Bronchial epithelial cell (primary cell): ENCODE data around the gene CLN6. TPM values are rescaled to one million over a fixed set of nuclear protein-coding genes. Genes with fewer than 3 reads are reported as not detected.
A peak's percentile ranks its signal among the peaks of the same experiment; 100 is the strongest.

Experiments used
- DNase-seq: peaks from one replicate; pipeline ENCODE4 v3.0.0-alpha.2; 2010; ENCODE audit warnings: low read depth
- FAIRE-seq: peaks from 2 replicates; lab custom pipeline; 2011; peaks lifted over from hg19 to GRCh38; lab: Jason Lieb, UNC
- H3K27me3 ChIP-seq: 2 replicates; pipeline ENCODE4 v1.5.1; 2011; ENCODE audit warnings: low read length; ENCODE audit not compliant: control insufficient read depth, insufficient read depth
- H3K36me3 ChIP-seq: 2 replicates; pipeline ENCODE4 v1.5.1; 2011; ENCODE audit warnings: low read length; ENCODE audit not compliant: control insufficient read depth, insufficient read depth
- H3K4me3 ChIP-seq: 2 replicates; pipeline ENCODE4 v1.5.1; 2011; ENCODE audit warnings: mild to moderate bottlenecking, low read depth, low read length, control low read depth
- total RNA-seq: library from RNA; depleted of rRNA; stranded (reverse); fragments of >200 nt; gene quantifications from 2 replicates; pipeline ENCODE4 v1.2.1, GENCODE V29; 2014
- TF ChIP-seq, protein P1 (sequence below): IDR thresholded peaks from 2 replicates; pipeline ENCODE4 v1.5.1; 2011; ENCODE audit warnings: mild to moderate bottlenecking, moderate library complexity, low read length, control low read depth, inconsistent platforms; ENCODE audit not compliant: insufficient read depth, severe bottlenecking

The CLN6 gene
- total RNA-seq, 1 donor from 2014 or later, result 8.2 TPM

DNA sequence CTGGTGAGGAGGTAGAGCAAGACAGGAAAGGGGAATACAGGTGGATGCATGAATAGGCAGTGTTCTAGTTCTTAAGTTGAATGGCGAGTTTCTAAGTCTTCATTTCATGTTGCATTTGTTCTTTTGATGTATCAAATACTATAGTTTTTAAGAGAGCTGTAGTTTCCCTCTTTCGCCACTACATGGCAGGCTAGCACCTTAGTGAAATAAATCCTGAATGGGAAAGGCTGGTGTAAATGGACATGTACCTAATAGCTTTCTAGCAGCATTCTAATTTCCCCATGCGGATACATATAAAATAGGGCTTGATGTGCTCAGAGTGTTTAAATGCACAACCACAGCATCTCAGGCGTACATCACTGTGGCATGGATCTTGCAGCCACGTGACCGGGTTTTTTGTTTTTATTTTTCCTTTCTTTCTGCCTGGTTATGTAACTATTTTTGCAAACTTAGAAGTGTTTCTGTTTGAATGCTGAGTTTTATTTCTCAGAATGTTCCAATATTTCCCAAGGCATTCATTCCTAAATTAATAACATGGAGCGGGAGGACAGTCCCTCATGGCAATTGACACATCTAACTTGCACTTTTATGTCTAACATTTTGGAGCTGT lies 23.5 kb upstream of the CLN6 start:
- Histone ChIP-seq H3K36me3 (no peaks in the 10 kb centered on the region), H3K27me3 (no peaks in the 10 kb centered on the region), H3K4me3 (no peak overlapping the region)
- peak; percentile 79 for DNase-seq
- FAIRE-seq, result peak; percentile 13
- TF ChIP-seq, protein P1, sequence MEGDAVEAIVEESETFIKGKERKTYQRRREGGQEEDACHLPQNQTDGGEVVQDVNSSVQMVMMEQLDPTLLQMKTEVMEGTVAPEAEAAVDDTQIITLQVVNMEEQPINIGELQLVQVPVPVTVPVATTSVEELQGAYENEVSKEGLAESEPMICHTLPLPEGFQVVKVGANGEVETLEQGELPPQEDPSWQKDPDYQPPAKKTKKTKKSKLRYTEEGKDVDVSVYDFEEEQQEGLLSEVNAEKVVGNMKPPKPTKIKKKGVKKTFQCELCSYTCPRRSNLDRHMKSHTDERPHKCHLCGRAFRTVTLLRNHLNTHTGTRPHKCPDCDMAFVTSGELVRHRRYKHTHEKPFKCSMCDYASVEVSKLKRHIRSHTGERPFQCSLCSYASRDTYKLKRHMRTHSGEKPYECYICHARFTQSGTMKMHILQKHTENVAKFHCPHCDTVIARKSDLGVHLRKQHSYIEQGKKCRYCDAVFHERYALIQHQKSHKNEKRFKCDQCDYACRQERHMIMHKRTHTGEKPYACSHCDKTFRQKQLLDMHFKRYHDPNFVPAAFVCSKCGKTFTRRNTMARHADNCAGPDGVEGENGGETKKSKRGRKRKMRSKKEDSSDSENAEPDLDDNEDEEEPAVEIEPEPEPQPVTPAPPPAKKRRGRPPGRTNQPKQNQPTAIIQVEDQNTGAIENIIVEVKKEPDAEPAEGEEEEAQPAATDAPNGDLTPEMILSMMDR, result peak; percentile 69

DNA sequence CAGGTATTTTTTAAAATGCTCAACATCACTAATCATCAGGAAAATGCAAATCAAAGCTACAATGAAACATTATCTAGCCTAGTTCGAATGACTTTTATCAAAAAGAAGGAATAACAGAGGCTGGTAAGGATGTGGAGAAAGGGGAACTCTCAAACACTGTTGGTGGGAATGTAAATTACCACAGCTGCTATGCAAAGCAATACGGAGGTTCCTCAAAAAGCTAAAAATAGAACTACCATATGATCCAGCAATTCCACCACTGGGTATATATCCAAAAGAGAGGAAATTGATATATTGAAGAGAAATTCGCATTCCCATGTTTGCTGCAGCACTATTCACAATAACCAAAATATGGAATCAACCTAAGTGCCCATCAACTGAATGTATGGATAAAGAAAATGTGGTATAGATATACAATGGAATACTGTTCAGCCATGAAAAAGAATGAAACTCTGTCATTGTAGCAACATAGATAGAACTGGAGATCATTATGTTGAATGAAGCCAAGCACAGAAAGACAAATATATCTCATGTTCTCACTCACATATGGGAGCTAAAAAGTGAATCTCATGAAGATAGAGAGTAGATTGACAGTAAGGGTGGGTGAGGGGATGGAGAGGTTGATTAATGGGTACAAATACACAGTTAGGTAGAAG lies 19.7 kb upstream of the CLN6 start:
- Histone ChIP-seq H3K36me3 (no peaks in the 10 kb centered on the region), H3K27me3 (no peaks in the 10 kb centered on the region), H3K4me3 (no peak overlapping the region)
- TF ChIP-seq, protein P1, result no peak
- DNase-seq, result no peak
- no peak for FAIRE-seq

DNA sequence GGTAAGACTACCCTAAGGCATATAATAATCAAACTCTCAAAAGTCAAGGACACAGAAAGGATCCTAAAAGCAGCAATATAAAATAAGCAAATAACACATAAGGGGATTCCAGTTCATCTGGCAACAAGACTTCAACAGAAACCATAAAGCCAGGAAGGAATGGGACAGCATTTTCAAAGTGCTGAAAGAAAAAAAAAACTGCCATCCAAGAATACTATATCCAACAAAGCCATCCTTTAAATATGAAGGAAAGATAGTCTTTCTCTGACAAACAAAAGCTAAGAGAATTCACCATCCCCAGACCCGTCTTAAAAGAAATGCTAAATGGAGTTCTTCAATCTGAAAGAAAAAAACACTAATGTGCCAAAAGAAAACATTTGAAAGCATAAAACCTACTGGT lies 14.7 kb upstream of the CLN6 start:
- no peak for FAIRE-seq
- H3K27me3 ChIP-seq, result peaks cover 2% of the 10 kb centered on the region

DNA sequence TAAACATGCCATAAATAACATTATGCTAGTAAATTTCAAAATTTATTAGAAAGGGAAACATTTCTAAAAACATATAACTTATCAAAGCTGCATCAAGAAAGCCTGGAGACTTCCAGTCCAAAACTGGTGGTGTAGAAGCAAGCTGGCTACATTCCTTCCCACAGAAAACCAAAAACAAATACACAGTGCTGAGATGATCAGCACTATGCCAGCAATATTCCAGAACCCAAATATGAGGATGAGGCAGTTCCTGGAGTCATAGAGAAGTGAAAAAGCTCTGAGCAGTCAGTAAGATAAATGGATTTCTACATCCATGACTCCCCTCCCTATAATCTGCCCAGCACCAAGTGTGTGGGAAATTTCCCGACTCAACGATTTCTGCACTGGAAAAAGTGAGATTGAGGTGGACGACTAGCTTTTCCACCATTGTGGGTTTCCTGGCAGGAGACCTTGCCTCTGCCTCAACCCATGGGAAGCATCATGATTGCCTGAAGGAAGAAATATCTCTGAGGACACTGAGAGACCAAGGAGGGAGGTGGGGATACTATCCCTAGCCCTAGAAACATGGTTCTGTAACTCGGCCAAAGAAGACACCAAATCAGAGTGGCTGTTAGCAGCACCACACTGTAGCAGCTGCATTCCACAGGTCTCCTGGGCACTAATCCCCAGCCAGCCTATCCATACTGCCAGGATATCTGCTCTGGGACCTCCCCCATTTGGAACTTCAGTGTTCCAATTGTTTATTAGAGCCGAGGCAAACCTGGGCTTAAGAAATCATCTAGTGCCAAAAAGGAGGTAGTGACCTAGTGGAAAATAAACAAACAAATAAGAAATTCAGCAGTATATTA lies 11.8 kb upstream of the CLN6 start:
- FAIRE-seq, result no peak
- Histone ChIP-seq H3K4me3 (no peak overlapping the region), H3K36me3 (no peaks in the 10 kb centered on the region), H3K27me3 (peaks cover 2% of the 10 kb centered on the region)
- no peak for DNase-seq
- TF ChIP-seq, protein P1, result no peak

More for the DNA sequence above, 14.7 kb upstream of the CLN6 start:
- H3K36me3 ChIP-seq, result no peaks in the 10 kb centered on the region
- TF ChIP-seq, protein P1, result no peak
- no peak overlapping the region for H3K4me3 ChIP-seq
- no peak for DNase-seq

DNA sequence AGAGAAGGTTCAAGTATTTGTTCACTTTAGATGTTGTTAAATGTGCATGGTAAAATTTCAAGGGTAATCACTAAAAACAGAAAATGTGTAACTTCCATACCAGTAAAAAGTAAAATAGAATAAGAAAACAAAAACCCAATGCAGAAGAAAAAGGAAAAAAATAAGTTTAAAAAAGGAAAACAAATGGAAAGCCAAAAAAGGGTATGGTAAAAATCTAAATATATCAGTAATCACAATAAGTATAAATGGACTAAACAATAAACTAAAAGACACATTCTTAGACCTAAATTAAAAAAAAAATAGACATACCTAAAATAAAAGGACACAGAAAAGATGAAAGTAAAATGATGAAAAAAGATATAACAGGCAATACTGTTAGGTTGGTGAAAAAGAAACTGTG lies 9.5 kb upstream of the CLN6 start:
- H3K27me3 ChIP-seq, result peaks cover 2% of the 10 kb centered on the region
- no peak for FAIRE-seq
- DNase-seq, result no peak
- TF ChIP-seq, protein P1, result no peak
- no peaks in the 10 kb centered on the region for H3K36me3 ChIP-seq
- H3K4me3 ChIP-seq, result no peak overlapping the region
